HUDEP-2 (cell line): ENCODE results near the gene MAP3K15.

Source experiments
- DNase-seq, 76 experiments: peaks; one replicate each; lab custom pipeline; 2025; ENCODE audit not compliant: unreplicated experiment in 76 of 76; lab: John Stamatoyannopoulos, UW

The MAP3K15 gene

DNA sequence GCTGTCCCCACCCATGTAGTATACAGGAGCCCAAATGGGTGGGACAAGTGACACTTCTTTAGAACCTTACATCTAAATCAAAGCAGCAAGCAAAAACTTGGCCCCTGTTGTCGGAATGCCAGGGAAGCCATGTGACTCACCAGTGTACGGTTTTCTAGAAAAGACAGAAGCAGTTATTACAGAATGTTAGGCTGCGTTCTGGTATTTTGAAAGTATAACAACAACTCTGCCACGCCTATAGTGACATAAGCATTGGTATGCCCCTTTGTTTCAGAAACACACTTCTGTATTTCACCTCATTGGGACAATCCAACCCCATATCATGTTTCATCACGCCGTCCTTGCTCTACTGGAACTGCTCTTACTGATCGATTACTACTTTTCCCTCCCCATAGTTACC, 156.8 kb downstream of the MAP3K15 start:
- no peak for DNase-seq

DNA sequence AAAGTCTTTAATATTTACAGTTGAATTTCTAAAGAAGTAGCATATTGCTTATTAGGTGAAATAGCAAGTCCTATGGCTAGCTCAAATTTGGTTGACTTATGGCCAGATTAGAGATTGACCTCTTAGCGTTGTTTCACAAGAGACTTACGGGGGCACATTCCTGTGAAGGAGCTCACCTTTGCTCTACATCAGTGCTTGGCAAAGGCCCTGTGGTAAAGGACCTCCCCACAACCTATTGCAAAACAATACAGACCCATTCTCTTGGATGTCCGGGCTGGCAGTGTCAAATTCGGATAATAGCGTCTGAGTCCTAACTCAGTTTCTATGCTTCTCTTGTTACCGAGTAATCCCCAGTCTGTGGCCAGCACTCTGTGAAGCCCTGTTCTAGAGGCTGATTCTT, 160.7 kb downstream of the MAP3K15 start:
- DNase-seq: no peak

DNA sequence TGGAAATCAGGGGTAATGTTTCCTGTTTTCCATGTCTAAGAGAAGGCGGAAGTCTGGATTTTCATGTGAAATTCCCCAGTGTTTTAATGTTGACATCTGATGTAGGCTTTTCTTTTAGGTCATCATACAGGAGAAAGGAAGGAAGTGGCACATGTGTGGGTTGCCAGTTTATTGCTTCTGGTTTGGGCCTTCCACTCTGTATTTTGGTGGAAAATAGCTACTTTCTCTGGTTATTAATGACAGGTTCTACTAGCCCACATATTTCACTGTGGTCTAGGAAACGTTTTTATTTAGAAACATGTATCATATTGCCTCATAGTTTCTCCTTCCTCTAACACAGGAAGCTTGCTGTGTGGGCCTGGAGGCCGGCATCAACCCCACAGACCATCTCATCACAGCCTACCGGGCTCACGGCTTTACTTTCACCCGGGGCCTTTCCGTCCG, 164.3 kb downstream of the MAP3K15 start:
- DNase-seq: no peak

DNA sequence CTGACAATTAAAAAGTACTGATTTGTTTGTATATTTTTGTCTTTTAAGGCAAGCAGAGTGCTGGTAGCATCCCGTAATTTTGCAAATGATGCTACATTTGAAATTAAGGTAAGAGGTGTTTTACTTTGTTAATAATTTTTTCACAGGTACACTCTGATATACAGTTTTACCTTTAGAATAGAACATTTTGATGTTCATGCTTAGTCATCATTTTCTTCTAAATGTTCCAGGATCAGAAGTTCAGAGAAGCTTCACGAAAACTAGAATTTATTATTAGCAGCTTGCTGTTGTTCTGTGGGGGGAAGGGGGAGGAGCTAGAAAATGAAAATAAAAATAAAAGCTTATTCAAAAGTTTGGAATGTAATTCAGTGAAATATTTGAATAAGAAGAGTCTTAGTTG, 166.0 kb downstream of the MAP3K15 start:
- DNase-seq: no peak

DNA sequence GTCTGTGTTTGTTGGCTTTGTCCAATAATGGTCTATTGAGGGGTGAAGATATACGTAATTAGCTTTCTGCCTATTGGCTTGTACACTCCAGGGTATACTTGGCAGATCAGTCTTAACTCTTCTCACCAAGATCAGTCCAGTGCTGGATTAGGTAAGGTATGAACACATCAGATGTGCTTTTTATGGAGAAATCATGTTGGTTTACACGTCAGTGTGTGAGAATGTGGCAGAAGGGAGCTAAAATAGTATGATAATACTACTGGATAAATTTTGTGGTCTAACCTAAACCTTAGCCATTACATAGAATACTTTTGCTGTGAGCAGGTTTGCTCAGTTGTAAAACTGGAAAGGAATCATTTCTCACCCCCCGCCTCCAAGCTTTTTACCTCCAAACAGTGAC, 167.4 kb downstream of the MAP3K15 start:
- no peak for DNase-seq

DNA sequence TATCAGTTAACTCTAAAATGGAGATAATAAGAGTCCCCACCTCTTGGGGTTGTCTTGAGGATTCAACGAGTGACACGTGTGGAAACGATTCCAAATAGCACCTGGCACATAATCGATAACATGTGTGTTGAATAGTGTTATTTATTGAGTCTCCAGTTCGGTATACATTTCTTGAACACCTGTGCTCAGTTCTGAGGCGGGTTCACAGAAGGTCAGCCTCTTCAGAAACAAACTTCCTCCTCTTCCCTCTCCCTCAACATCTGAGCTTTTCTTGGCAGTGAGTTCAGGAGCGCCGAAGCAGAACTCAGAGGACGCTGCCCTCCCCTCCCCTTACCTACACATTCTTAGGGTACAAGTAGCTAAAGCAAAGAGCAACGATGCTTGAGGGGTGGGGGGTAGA, 170.6 kb downstream of the MAP3K15 start:
- DNase-seq: no peak

DNA sequence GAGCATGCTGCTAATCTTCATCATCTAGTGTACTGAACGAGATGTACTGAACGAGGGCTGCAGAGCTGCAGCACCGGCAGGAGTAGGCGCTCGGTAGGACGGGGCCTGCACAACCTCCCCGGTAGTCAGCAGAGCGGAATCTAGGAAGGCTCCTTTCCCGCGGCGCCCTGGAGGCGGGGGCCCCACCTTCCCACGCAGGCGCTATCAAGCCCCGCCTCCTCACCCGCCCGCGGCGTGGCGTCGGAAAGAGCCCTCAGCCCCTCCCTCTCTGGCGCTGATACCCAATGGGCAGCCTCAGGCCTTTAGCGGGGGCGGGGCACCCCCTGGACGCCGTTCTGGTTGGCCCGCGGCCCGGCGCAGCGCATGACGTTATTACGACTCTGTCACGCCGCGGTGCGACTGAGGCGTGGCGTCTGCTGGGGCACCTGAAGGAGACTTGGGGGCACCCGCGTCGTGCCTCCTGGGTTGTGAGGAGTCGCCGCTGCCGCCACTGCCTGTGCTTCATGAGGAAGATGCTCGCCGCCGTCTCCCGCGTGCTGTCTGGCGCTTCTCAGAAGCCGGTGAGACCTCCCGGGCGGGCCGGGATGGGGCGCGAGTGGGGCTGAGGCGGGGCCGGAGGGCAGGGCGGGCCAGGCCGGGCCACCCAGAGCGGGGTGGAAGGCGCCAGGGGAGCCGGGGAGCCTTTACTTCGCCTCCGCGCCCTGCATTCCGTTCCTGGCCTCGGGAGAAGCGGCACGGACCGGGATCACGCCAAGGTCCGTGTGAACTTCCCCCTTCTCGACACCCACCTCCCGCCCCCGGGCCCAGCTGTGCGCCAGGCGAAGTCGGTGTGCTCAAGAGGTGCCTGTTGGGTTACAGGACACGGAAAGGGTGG, 171.5 kb downstream of the MAP3K15 start, which contains the start of gene PDHA1:
TSS of gene PDHA1 (plus strand) at position 393 of the 874 bp plus-strand sequence. CDS start at position 504, 111 bp downstream.
- DNase-seq: peak in 75 of 76 experiments; percentile 0 to 91 (median 82)

DNA sequence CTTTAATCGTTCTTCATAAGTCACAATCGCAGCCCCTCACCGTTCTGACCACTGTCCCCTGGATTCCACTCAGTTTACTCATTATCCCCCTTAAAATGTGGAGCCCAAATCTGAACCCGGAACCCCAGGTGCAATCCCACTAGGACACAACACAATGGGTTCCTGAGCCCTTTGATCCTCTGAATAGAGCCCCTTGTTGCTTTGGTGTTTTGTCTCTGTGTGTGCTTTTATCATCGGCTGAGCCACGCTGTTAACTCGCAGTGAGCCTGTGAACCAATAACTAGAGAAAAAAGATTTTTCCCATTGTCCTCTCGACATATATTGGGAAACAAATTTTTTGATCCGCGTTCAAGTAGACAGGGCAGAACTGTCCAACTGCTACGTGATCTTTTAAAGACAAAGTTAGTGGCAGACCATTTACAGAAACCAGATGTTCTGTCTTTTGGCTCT, 172.2 kb downstream of the MAP3K15 start:
- no peak for DNase-seq

DNA sequence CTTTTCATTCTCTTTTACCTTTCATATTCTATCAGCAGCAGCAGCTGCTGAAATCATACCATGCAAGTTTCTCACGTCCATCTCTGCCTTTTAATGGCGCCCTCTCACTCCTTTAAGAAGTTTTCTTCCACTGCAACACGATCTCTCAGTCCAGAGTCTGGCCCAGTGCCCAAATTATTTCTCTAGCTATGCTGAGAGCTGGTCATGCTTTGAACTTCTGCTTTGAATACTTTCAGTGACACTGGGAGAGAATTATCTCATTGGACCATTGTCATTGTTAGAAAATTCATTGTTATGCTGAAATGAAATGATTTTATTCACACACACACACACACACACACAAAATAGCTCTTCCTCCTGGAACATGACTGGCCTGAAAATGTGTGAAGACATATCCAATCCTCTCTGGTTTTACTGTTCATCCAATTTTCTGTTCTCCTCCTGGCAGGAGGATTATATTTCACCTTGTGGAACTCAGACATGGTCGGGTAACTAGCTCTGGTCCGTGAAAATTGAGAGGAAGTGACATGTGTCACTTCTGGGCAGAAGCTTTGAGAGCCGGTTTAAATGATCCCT, 172.9 kb downstream of the MAP3K15 start:
- DNase-seq: peak in 5 of 76 experiments; percentile 0 to 9 (median 1)

DNA sequence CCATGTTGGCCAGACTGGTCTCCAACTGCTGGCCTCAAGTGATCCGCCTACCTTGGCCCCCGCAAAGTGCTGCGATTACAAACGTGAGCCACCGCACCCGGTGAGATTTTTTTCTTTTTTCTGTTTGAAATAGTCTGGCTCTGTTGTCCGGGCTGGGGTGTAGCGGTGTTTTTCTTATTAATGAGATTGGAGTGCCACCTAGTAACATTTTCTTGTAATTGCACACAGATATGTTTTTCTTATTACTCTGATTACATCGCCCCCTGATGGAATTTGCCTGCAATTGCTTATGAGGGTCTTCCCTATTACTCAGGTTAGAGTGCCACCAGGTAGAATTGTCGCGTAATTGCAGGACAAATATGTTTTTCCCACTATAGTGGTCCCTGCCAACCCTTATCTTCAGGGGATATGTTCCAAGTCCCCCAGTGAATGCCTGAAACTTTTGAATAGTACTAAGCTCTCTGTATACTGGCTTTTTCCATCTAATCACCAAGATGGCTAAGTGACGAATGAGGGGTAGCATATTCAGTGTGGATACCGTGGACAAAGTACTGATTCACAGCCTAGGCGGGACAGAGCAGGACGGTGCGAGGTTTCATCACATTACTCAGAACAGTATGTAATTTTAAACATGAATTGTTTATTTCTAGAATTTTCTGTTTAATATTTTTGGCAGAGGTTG, 180.2 kb downstream of the MAP3K15 start:
- DNase-seq: peak in 35 of 76 experiments; percentile 0 to 47 (median 10)

DNA sequence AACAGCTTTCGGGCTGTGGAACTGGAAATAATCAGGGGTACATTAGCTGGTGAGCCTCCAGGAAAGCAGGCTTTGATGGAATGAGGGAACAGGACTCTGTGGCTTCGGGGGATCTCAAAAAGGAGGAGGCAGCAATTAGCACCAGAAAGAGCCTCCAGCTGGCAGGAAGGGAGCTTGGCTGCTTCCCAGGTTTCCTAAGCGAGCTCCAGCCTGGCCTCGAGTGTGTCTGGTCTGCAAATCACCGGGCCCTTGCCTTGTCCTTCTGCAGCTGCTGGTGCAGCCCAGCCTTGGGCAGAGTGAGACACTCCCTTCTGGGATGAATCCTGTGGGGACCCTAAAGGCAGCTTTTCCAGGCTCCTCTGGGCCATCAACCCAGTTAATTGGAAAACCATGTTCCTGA, 182.3 kb downstream of the MAP3K15 start:
- DNase-seq: no peak

DNA sequence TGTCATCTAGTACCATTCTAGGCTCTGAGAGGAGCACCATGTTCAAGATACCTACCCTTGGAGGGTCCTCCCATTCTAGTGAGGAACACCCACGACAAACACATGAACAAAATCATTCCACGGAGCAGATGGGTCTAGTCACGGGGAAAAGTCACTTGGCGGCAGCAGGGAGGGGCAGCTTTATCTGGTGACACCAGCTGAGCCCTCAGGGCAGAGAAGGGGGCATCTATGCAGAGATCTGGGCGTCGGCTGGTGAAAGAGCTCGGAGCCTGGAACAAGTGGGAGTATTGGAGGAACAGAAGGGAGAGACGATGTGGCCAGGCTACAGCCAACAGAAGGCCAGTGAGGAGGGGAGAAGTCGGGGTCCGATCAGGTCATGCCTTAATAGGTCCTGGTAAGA, 183.5 kb downstream of the MAP3K15 start:
- peak in 68 of 76 experiments; percentile 0 to 73 (median 36) for DNase-seq

DNA sequence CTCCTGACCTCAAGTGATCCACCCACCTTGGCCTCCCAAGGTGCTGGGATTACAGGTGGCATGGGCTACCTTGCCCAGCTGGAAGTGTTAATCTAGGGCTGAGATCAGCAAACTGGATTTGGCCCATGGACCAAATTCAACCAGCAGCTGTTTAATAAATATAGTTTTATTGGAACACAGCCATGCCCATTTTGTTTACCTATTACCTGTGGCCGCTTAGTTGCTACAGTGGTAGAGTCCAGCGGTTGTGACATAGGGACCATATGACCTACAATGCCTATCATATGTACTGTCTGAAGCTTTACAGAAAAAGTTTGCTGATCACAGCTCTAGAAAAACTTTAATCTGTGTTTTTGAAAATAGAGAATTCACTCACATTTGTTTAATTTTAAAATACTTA, 188.7 kb downstream of the MAP3K15 start:
- no peak for DNase-seq
